SK-N-DZ (cell line): Measurements from ENCODE around the gene RIMS3.
"Not testable (repeated sequence)": the region's sequence is repeated elsewhere in the genome, so short reads cannot be mapped to it uniquely, and the experiment has no call there.

Experiments used
- DNase-seq: peaks from one replicate; pipeline ENCODE4 v3.0.0-alpha.2; 2015; ENCODE audit warnings: low spot score

RIMS3 gene

GRCh38 chr1:40594187-40594531, 71.3 kb downstream of the RIMS3 start:
- DNase-seq: no peak

DNA sequence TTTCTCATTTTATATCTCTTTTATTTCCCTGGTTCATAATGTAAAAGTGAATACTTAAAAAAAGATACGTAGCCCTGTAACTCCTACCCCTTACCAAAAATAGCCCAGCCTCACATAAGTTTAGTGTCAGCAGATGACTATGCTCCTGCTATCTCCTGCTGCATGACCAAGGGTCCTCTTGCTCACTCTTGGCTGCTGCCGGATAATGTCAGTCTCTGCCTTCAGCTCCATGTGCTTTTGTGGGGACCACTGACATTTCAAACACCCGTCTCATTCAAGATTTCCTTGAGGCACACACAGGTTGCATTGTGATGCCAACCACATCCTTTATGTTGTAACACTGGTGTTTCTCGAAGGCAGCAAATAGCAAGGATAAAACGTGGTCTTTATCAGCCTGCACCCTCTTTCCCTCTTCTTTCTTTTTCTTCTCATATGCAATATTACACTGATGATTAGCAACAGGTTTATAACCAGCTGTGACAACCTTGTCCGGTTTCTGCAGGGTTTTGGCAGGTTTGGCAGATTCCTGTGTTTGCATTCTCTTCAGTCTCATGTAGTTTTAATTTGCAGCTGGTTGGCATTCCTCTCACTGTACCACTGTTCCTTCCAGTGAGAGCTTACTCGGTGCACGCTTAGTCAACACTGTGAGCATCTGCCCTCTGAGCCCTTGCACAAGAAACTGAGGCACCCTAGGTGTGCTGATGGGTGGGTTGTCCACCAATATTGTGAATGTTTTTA, 71.9 kb downstream of the RIMS3 start:
- DNase-seq: no peak

- DNase-seq: peak; percentile 50
Observed at GRCh38 chr1:40592107-40592803, 73.2 kb downstream of the RIMS3 start.

DNA sequence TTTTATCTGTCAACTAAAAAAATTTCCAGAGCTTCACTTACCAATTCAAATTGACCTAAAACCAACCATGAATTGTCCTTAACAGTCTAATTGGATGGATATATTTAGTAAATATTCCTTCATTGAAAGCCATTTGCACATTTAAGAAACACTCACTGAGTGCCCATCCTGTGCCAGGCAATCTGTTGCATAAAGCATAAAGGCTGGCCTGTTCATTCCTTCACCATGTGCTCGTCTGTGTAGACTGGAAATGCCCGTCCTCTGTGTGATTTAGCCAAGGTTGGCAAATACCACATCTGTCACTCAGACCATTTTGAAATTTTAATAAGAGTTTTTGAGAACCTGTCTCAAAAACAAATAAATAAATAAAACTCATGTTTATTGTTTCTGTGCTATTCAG, 76.9 kb downstream of the RIMS3 start:
- no peak for DNase-seq

DNA sequence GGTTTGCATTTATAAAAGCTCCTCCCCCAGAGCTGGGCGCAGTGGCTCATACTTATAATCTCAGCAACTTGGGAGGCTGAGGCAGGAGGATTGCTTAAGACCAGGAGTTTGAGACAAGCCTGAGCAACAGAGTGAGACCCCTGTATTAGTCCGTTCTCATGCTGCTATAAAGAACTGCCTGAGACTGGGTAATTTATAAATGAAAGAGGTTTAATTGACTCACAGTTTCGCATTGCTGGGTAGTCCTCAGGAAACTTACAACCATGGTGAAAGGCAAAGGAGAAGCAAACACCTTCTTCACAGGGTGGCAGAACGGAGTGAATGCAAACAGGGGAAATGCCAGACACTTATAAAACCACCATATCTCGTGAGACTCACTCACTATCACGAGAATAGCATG, 81.5 kb downstream of the RIMS3 start:
- no peak for DNase-seq

- no peak for DNase-seq
Observed at GRCh38 chr1:40582116-40582515, 83.4 kb downstream of the RIMS3 start.

DNA sequence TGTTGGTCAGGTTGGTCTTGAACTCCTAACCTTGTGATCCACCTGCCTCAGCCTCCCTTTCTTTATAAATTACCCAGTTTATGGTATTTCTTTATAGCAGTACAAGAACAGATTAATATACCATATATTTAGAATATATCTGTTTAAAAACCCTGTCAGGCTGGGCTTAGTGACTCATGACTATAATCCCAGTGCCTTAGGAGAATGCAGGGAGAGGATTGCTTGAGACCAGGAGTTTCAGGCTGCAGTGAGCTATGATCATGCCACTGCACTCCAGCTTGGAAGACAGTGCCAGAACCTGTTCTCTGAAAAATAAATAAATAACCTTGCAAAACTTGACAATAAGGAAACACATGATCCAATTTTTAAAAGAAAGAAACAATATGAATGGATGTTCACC, 90.1 kb downstream of the RIMS3 start:
- no peak for DNase-seq

DNA sequence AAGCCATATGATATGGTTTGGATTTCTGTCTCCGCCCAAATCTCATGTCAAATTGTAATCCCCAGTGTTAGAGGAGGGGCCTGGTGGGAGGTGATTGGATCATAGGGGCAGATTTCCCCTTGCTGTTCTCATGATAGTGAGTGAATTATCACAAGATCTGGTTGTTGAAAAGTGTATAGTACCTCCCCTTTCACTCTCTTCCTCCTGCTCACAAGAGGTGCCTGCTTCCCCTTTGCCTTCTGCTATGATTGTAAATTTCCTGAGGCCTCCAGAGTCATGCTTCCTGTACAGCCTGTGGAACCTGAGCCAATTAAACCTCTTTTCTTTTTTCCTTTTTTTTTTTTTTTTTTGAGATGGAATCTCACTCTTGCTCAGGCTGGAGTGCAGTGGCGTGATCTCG, 90.7 kb downstream of the RIMS3 start:
- not testable (repeated sequence) for DNase-seq
